ENCODE results near the gene IFIT2. TPM values are rescaled to one million over a fixed set of nuclear protein-coding genes. Genes with fewer than 3 reads are reported as not detected.
A peak's percentile ranks its signal among the peaks of the same experiment; 100 is the strongest.
"Not testable (repeated sequence)": the region's sequence is repeated elsewhere in the genome, so short reads cannot be mapped to it uniquely, and the experiment has no call there.

IFIT2 gene
- polyA plus RNA-seq, 3 donors: 9.7 to 25.2 (median 15.5) TPM

DNA sequence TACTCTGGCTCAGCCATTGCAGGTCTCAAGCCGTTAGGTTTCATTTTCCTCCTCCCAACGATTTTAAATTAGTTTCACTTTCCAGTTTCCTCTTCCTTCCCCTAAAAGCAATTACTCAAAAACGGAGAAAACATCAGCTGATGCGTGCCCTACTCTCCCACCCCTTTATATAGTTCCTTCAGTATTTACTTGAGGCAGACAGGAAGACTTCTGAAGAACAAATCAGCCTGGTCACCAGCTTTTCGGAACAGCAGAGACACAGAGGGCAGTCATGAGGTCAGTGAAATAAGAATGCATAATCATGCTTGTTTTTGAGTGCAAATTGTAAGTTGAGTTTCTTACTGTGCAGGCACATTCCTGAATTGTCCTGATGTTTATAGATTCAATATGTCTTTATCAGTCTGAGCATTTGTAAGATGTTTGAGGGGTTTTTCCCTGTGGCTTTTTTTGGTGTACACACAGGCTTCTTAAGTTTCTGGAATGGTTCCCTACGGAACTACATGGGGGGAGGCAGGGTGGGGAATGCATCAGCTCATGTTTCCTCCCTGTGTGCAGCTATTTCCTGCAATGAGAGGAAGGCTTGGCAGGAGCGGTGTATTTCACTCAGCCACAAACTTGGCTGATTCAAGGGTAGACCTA is 26.1 kb downstream of the IFIT2 start, which contains the start of gene IFIT3:
TSS of gene IFIT3 (plus strand) at position 195 of the 639 bp plus-strand sequence. CDS start at position 272, 77 bp downstream.
- intact Hi-C loops (cut with micrococcal nuclease): no loop called here
- H3K9me3 ChIP-seq (replicated peaks in 1 of 2; ENCODE audit: control insufficient read depth in 1 of 2, insufficient read depth in 1 of 2, low read length in 2 of 2): no peaks in the 10 kb centered on the region
- peak within 1 kb of the TSS; percentile 38 to 93 (median 74) for H3K4me3 ChIP-seq (replicated peaks in 1 of 3; ENCODE audit: low read depth in 2 of 3, low read length in 3 of 3)
- H3K27me3 Mint-ChIP-seq (ENCODE audit: low read depth in 3 of 3): no peaks in the 10 kb centered on the region
- H3K9me3 Mint-ChIP-seq: no peaks in the 10 kb centered on the region
- H3K4me1 ChIP-seq (ENCODE audit: control insufficient read depth in 1 of 2, insufficient read depth in 2 of 2, low read length in 2 of 2): peaks cover 47 to 57% of the 10 kb centered on the region in 2 donors
- TF ChIP-seq, protein P1, sequence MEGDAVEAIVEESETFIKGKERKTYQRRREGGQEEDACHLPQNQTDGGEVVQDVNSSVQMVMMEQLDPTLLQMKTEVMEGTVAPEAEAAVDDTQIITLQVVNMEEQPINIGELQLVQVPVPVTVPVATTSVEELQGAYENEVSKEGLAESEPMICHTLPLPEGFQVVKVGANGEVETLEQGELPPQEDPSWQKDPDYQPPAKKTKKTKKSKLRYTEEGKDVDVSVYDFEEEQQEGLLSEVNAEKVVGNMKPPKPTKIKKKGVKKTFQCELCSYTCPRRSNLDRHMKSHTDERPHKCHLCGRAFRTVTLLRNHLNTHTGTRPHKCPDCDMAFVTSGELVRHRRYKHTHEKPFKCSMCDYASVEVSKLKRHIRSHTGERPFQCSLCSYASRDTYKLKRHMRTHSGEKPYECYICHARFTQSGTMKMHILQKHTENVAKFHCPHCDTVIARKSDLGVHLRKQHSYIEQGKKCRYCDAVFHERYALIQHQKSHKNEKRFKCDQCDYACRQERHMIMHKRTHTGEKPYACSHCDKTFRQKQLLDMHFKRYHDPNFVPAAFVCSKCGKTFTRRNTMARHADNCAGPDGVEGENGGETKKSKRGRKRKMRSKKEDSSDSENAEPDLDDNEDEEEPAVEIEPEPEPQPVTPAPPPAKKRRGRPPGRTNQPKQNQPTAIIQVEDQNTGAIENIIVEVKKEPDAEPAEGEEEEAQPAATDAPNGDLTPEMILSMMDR (IDR thresholded peaks at IDR 0.05): no peak
- DNase-seq: peak; percentile 83 to 91 (median 84)
- no peaks in the 10 kb centered on the region for H3K27me3 ChIP-seq (ENCODE audit: control insufficient read depth in 2 of 2, insufficient read depth in 2 of 2, low read length in 2 of 2)
- WGBS (ENCODE audit: insufficient coverage): 0% methylated on average over 4 of the region's 7 CpGs
- H3K79me2 ChIP-seq (ENCODE audit: insufficient read depth, low read length): peaks cover 34% of the 10 kb centered on the region
- peak within 1 kb of the TSS; percentile 75 for H3K4me2 ChIP-seq (replicated peaks; ENCODE audit: extremely low read depth, low read length, poor library complexity, severe bottlenecking)
- peak within 1 kb of the TSS; percentile 36 for H2AFZ ChIP-seq (ENCODE audit: insufficient read depth, low read depth, low read length, poor library complexity, severe bottlenecking)
- H3K36me3 ChIP-seq (replicated peaks in 1 of 2; ENCODE audit: control insufficient read depth in 1 of 2, insufficient read depth in 2 of 2, low read length in 2 of 2): no peaks in the 10 kb centered on the region
- H3K4me1 Mint-ChIP-seq: peaks cover 55% of the 10 kb centered on the region
- H3K9ac ChIP-seq (ENCODE audit: insufficient read depth, low read length, poor library complexity, severe bottlenecking): peak within 1 kb of the TSS; percentile 30
- no peaks in the 10 kb centered on the region for H3K36me3 Mint-ChIP-seq
- H3K27ac ChIP-seq (ENCODE audit: low read depth in 1 of 2, low read length in 2 of 2): peak within 1 kb of the TSS; percentile 54 to 79
- H3K4me3 Mint-ChIP-seq: peak within 1 kb of the TSS; percentile 74 to 92
- H4K20me1 ChIP-seq (ENCODE audit: insufficient read depth, low read length): no peaks in the 10 kb centered on the region
- peak within 1 kb of the TSS; percentile 87 to 97 (median 96) for H3K27ac Mint-ChIP-seq

DNA sequence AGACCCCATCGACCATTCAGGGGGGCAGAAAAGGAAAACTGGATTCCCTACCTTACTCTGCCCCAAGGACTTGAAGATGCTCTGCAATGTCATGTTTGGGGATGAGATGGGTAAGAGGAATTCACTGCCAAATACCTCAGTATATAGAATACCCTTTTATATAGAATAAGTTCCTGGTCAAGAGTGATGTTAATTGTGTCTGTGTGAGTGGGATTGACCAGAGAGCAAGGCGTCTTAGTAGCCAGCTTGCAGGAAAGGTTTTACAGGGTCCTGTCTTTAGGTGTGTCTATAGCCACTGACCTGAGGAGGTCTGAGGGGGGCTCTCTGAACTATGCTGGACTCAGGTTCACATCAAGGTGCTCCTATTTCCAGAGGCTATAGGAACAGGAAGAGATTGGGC is 27.3 kb downstream of the IFIT2 start:
- intact Hi-C loops (cut with micrococcal nuclease): no loop called here
- DNase-seq: no peak
- Histone ChIP-seq H3K9me3 (replicated peaks in 1 of 2; ENCODE audit: control insufficient read depth in 1 of 2, insufficient read depth in 1 of 2, low read length in 2 of 2) (no peaks in the 10 kb centered on the region), H2AFZ (ENCODE audit: insufficient read depth, low read depth, low read length, poor library complexity, severe bottlenecking) (no peak overlapping the region), H3K4me1 (ENCODE audit: control insufficient read depth in 1 of 2, insufficient read depth in 2 of 2, low read length in 2 of 2) (peaks cover 60 to 69% of the 10 kb centered on the region in 2 donors), H3K4me3 (replicated peaks in 1 of 3; ENCODE audit: low read depth in 2 of 3, low read length in 3 of 3) (peak overlapping the region; percentile 38 to 93 (median 74)), H3K27ac (ENCODE audit: low read depth in 1 of 2, low read length in 2 of 2) (peak overlapping the region in 1 of 2 donors; percentile 79), H3K9ac (ENCODE audit: insufficient read depth, low read length, poor library complexity, severe bottlenecking) (no peak overlapping the region), H4K20me1 (ENCODE audit: insufficient read depth, low read length) (peaks cover 5% of the 10 kb centered on the region), H3K27me3 (ENCODE audit: control insufficient read depth in 2 of 2, insufficient read depth in 2 of 2, low read length in 2 of 2) (no peaks in the 10 kb centered on the region), H3K79me2 (ENCODE audit: insufficient read depth, low read length) (peaks cover 40% of the 10 kb centered on the region), H3K4me2 (replicated peaks; ENCODE audit: extremely low read depth, low read length, poor library complexity, severe bottlenecking) (peak overlapping the region; percentile 75), H3K36me3 (replicated peaks in 1 of 2; ENCODE audit: control insufficient read depth in 1 of 2, insufficient read depth in 2 of 2, low read length in 2 of 2) (no peaks in the 10 kb centered on the region)
- Mint-ChIP-seq H3K4me1 (peaks cover 67% of the 10 kb centered on the region), H3K4me3 (peak overlapping the region; percentile 74 to 92), H3K36me3 (no peaks in the 10 kb centered on the region), H3K9me3 (no peaks in the 10 kb centered on the region), H3K27me3 (ENCODE audit: low read depth in 3 of 3) (no peaks in the 10 kb centered on the region), H3K27ac (peak overlapping the region in 5 of 7 donors; percentile 24 to 97 (median 94))
- TF ChIP-seq, protein P1 (IDR thresholded peaks at IDR 0.05): no peak
- 100% methylated on average over 1 of the region's 2 CpGs for WGBS (ENCODE audit: insufficient coverage)

DNA sequence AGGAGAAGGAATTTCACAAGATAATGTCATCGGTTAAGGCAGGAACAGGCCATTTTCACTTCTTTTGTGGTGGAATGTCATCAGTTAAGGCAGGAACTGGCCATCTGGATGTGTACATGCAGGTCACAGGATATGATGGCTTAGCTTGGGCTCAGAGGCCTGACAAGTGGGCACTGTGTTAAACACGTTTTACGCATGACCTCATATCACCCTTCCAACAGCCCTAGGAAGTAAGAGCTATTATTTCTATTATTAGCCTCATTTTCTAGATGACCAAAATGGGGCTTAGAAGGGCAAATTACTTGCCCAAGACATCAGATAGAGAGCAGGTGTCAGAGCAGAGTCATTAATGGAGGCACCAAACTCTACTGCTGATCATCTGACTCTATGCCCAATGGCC is 28.2 kb downstream of the IFIT2 start:
- H3K36me3 ChIP-seq (replicated peaks in 1 of 2; ENCODE audit: control insufficient read depth in 1 of 2, insufficient read depth in 2 of 2, low read length in 2 of 2); H3K9me3 ChIP-seq (replicated peaks in 1 of 2; ENCODE audit: control insufficient read depth in 1 of 2, insufficient read depth in 1 of 2, low read length in 2 of 2); H3K27me3 ChIP-seq (ENCODE audit: control insufficient read depth in 2 of 2, insufficient read depth in 2 of 2, low read length in 2 of 2); intact Hi-C loops (cut with micrococcal nuclease); H4K20me1 ChIP-seq (ENCODE audit: insufficient read depth, low read length); H2AFZ ChIP-seq (ENCODE audit: insufficient read depth, low read depth, low read length, poor library complexity, severe bottlenecking); H3K9me3 Mint-ChIP-seq; H3K27ac Mint-ChIP-seq; H3K36me3 Mint-ChIP-seq; H3K27ac ChIP-seq (ENCODE audit: low read depth in 1 of 2, low read length in 2 of 2); H3K9ac ChIP-seq (ENCODE audit: insufficient read depth, low read length, poor library complexity, severe bottlenecking); DNase-seq; H3K27me3 Mint-ChIP-seq (ENCODE audit: low read depth in 3 of 3): not testable (repeated sequence)
- Histone ChIP-seq H3K79me2 (ENCODE audit: insufficient read depth, low read length) (peaks cover 49% of the 10 kb centered on the region), H3K4me1 (ENCODE audit: control insufficient read depth in 1 of 2, insufficient read depth in 2 of 2, low read length in 2 of 2) (peaks cover 68 to 78% of the 10 kb centered on the region in 2 donors), H3K4me3 (replicated peaks in 1 of 3; ENCODE audit: low read depth in 2 of 3, low read length in 3 of 3) (peak overlapping the region in 1 of 3 experiments; percentile 28), H3K4me2 (replicated peaks; ENCODE audit: extremely low read depth, low read length, poor library complexity, severe bottlenecking) (peak overlapping the region; percentile 33)
- H3K4me1 Mint-ChIP-seq: peaks cover 73% of the 10 kb centered on the region
- peak overlapping the region; percentile 37 to 92 for H3K4me3 Mint-ChIP-seq
- WGBS (ENCODE audit: insufficient coverage): no CpG with 5 or more reads among the region's 3 CpGs

Data from CD14-positive monocyte (primary cell).